T follicular helper cell (primary cell): ENCODE data around the gene RBM17.
"Not testable (repeated sequence)": the region's sequence is repeated elsewhere in the genome, so short reads cannot be mapped to it uniquely, and the experiment has no call there.

Experiments
- DNase-seq: peaks from one replicate; pipeline ENCODE4 v3.0.0-alpha.2; 2020; ENCODE audit warnings: low read depth

RBM17 gene

GRCh38 chr10:6080417-6080973 is 8.3 kb upstream of the RBM17 start:
- DNase-seq = no peak

GRCh38 chr10:6082496-6083395 is 6.1 kb upstream of the RBM17 start:
- no peak for DNase-seq

DNA sequence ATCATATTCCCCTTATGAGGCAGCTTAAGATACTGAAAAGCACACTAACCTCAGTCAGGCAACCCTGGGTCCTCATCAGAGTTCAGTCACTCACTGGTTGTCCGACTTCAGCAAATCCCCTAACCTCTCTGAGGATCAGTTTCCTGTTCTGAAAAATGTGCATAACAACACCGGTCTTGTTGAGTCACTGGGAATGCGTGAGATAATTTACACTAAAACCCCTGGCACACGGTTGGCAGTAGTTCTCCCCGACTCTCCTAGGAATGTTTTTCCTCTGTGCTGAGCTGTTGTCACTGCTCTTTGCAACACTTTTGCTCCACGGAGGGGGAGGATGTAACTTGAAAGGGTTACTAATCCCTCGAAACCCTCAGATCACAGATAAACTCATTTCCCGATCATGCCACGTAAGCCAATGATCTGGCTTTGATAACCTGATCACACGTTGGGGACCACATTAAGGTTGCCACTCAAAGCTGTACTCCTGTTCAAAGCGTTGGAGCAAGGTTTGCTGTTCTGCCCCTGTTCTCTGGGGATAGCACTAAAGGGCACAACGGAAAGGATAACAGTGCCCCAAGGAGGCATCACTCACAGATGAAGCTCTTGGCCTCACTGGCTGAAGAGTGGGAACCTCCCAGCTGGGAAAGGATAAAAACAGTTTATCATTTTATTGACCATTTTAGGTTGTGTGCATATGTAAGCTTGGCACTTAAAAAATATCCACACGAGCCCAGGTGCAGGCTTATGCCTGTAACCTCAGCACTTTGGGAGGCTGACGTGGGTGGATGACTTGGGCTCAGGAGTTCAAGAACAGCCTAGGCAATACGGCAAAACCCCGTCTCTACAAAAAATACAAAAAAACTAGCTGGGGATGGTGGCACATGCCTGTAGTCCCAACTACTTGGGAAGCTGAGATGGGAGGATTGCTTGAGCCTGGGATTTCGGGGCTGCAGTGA is 5.0 kb upstream of the RBM17 start:
- peak; percentile 37 for DNase-seq

GRCh38 chr10:6086375-6087233 is 2.2 kb upstream of the RBM17 start:
- peak; percentile 76 for DNase-seq

DNA sequence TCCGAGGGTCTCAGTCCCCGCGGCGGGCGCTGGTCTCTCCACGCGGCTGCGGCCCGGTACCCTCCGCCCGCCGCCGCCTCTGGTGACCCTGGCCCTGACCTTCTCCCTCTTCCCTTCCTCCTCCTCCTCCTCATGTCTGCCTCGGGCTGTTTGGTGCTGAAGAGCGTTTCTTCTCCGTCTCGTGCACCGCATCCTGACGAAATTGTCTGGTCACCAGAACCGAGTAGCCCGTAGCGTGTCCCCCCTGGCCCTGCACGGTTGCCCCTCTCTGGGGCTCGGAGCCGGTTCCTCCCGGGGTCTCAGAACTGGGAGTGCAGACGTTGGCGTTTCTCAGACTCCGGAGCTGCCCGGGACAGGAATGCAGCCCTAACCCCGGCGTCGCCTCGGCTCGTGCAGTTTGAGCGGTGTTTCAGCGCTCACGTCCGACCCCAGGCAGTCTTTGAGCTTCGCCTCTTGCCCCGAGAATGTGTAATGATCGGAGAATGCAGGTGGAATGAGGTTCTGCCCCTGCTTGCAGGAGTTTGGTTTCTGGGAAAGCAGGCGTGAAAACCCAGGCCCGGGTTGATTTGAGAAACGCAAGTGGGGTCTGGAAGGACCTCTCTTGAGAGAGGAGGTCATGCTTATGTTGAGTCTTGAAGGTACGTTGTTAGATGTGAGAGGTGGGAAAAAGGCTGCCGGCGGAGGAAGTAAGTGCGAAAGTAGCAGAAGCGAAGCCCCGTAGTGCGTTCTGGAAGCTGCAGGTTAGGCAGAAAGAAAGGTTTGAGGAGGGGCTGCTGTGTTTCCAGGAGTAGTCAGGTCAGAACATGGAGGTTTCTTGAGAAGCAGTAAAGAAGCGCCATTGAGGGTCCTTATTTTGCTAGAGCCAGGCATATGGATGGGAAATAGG is 743 bp downstream of the RBM17 start:
- no peak for DNase-seq

GRCh38 chr10:6091630-6092029 is 2.8 kb downstream of the RBM17 start:
- no peak for DNase-seq

GRCh38 chr10:6092731-6093130 is 3.9 kb downstream of the RBM17 start:
- DNase-seq = no peak

- DNase-seq = no peak
Measured at GRCh38 chr10:6095810-6096570, 7.2 kb downstream of the RBM17 start.

DNA sequence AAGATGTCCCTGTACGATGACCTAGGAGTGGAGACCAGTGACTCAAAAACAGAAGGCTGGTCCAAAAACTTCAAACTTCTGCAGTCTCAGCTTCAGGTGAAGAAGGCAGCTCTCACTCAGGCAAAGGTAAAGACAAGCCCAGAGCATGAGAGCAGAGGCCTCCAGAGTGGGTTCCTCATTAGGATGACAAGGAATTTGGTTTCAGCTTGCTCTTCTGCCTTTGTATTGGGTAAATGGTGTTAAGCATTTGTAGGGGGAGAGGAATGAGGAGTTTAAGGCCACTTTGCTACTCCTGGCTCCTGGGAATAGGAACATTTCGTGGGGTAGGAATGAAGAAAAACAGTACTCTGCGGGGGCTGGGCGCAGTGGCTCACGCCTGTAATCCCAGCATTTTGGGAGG is 8.2 kb downstream of the RBM17 start:
- DNase-seq = no peak

- no peak for DNase-seq
Measured at GRCh38 chr10:6098156-6098555, 9.3 kb downstream of the RBM17 start.

DNA sequence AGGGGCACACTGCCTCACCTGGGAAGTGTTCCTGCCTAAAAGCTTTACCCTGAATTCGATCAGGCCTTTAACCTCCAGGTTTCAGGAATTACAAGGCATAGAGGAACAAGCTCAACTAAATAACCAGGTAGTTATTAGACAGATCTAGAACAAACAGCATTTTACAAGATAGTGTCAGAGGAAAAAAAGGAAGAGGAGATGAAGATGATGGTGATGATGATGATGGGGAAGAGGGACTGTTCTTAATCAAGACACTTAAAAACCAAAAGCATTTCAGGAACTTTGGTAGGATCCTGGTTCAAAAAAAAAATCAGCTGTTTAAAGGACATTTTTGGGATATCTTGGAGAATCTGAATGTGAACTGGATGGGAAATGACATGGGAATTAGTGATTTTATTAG is 11.5 kb downstream of the RBM17 start:
- no peak for DNase-seq

- DNase-seq = no peak
Measured at GRCh38 chr10:6101181-6101580, 12.3 kb downstream of the RBM17 start.

DNA sequence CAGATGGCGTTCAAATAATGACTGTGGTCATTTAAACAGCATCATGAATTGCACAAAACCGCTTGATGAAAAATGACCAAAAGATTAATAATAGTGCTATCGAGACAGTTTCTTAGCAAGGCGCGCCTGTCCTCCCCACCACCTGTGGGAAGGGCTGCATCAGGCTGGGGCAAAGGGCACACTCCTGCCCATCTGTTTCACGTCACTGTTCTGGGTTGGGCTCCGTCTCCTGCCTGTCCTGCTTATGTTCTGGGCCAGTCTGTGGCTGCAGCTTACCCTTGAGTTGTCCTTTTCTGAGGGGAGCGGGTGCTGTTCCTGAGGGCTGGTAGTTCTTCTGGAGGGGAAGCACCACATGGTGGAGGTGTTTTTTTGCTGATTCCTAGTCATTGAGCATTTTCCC is 13.3 kb downstream of the RBM17 start:
- no peak for DNase-seq

- no peak for DNase-seq
Measured at GRCh38 chr10:6103591-6103990, 14.8 kb downstream of the RBM17 start.

- DNase-seq = not testable (repeated sequence)
Measured at GRCh38 chr10:6107616-6108015, 18.8 kb downstream of the RBM17 start.

DNA sequence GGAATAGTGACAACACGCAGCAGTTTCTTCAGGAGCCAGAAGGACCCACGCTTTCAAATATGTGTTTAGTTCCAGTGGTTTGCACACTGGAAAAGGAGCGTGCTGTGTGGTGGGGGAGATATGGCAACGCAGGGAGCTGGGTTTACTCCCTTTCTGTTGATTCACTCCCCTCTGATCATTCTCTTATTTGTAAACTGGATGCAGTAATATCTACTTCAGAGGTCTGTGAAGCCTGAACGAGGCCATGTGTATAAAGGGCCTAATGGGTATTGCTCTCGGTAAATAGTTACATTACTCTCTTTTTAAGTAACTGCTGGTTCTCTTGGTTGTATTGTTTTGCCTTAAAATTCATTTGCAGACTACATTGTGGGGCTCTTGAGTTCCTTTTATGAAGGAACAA is 19.2 kb downstream of the RBM17 start:
- DNase-seq = no peak

DNA sequence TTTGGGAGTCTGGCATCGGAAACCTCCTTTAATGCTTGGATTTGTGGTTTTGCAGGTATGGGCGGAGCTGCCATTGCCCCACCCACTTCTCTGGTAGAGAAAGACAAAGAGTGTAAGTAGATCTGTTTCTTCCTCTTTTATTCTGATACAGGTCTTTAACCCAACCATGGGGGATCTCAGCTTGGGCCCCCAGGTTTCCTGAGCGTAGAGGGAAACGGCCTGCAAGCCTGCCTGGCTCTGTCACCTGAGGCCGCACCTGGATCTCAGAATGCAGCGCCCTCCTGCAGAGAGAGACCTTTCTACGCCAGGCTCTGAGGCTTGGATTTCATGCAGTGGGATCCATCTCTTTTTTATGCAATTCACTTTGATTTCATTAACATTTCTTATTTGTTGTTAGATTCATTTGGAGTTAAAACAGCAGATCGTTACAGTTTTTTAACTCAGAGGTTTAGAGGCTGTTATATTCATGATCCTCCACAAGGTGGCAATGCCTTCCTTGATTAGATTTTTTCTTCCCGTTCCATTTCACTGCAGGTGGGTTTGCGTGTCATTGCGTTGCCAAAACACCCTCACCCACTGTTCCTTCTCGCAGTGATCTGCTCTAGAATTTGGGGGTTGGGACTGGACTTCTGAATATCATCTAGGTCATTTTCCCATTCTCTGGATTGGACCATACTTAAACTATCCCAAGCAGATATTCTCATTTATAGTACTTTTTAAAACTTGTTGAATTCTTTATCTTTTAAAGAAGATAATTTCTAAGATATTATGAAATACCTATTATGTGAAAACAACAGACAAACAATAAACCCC is 20.0 kb downstream of the RBM17 start:
- no peak for DNase-seq

DNA sequence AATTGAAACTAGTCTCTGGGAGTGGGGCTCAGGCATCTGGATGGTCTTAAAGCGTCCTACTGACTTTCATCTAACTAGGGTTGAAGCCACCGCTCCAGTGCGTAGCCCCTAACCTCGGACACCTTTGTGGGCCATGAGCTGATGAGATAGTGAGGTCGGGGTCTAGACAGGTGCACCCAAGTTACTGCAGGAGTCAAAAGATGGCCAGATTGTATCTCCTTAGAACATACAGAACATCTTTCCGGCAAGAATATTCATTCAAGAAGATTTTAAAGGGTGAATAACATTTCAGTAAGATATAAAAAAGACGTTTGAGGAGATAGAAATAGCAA is 20.6 kb downstream of the RBM17 start:
- no peak for DNase-seq

- DNase-seq = no peak
Measured at GRCh38 chr10:6110136-6110535, 21.3 kb downstream of the RBM17 start.
